ENCODE data around the gene SDC3. TPM values are rescaled to one million over a fixed set of nuclear protein-coding genes. Genes with fewer than 3 reads are reported as not detected.

SDC3 gene
- total and polyA plus RNA-seq, 7 donors, result 3.3 to 11.6 (median 6.8) TPM

DNA sequence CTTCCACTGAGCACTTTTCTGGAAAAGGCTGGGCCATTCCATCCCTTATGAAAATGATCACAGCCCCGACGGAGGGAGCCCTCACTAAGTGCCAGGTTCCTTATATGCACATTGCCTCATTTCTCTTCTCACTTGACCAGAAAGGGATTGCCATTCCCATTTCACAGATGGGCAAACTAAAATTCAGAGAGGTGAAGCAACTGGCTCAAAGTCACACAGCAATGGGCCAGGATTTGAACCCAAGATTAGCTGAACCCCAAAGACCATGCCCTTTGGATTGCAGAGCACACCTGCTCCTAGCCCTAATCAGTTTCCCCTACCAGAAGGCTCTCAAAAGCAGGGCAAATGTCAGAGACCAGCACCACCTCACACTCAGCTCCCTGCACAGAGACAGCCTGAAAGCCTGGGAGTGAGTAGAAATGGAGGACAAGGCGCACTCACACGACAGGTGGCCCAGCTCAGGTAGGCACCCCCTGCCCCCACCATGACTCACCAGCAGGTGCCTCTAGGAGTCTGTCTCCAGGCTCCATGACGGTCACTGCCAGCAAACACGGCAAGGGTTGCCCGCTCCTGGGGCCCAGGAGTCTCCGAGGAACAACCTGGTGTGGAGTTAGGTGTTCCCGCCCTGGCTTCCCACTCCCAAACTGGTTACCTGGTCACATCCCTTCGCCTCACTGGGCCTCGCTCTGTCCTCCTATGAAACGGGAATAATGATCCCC, 21.7 kb downstream of the SDC3 start:
- intact Hi-C loops (cut with DNase I), result no loop called here
- peak in 1 of 2 donors; percentile 26 for DNase-seq
- Histone ChIP-seq H3K9me3 (no peaks in the 10 kb centered on the region), H3K36me3 (ENCODE audit: insufficient read depth in 1 of 2, low read depth in 1 of 2) (no peaks in the 10 kb centered on the region), H3K4me1 (peaks cover 10% of the 10 kb centered on the region), H3K4me3 (no peak overlapping the region), H3K27ac (no peak overlapping the region), H3K27me3 (ENCODE audit: insufficient read depth in 3 of 3, low read length in 2 of 3) (peaks cover 0 to 6% (median 0%) of the 10 kb centered on the region in 3 donors)
- TF ChIP-seq, protein P1, sequence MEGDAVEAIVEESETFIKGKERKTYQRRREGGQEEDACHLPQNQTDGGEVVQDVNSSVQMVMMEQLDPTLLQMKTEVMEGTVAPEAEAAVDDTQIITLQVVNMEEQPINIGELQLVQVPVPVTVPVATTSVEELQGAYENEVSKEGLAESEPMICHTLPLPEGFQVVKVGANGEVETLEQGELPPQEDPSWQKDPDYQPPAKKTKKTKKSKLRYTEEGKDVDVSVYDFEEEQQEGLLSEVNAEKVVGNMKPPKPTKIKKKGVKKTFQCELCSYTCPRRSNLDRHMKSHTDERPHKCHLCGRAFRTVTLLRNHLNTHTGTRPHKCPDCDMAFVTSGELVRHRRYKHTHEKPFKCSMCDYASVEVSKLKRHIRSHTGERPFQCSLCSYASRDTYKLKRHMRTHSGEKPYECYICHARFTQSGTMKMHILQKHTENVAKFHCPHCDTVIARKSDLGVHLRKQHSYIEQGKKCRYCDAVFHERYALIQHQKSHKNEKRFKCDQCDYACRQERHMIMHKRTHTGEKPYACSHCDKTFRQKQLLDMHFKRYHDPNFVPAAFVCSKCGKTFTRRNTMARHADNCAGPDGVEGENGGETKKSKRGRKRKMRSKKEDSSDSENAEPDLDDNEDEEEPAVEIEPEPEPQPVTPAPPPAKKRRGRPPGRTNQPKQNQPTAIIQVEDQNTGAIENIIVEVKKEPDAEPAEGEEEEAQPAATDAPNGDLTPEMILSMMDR (IDR thresholded peaks at IDR 0.05), result no peak
- WGBS, 3 donors, result 88 to 93% (median 92%) methylated on average over 12 of the region's 12 CpGs
- no peak for ATAC-seq

GRCh38 chr1:30885570-30886522, 22.7 kb downstream of the SDC3 start:
- 34 to 55% (median 39%) methylated on average over 17 of the region's 17 CpGs for WGBS, 3 donors
- H3K9me3 ChIP-seq, result no peaks in the 10 kb centered on the region
- no peak overlapping the region for H3K4me3 ChIP-seq
- peaks cover 10% of the 10 kb centered on the region for H3K4me1 ChIP-seq
- intact Hi-C loops (cut with DNase I), result no loop called here
- no peaks in the 10 kb centered on the region for H3K36me3 ChIP-seq (ENCODE audit: insufficient read depth in 1 of 2, low read depth in 1 of 2)
- TF ChIP-seq, protein P1 (IDR thresholded peaks at IDR 0.05), result no peak
- DNase-seq, result peak in 1 of 2 donors; percentile 6
- H3K27ac ChIP-seq, result no peak overlapping the region
- peak in 1 of 4 donors; percentile 46 for ATAC-seq
- H3K27me3 ChIP-seq (ENCODE audit: insufficient read depth in 3 of 3, low read length in 2 of 3), result peaks cover 0 to 6% (median 0%) of the 10 kb centered on the region in 3 donors

DNA sequence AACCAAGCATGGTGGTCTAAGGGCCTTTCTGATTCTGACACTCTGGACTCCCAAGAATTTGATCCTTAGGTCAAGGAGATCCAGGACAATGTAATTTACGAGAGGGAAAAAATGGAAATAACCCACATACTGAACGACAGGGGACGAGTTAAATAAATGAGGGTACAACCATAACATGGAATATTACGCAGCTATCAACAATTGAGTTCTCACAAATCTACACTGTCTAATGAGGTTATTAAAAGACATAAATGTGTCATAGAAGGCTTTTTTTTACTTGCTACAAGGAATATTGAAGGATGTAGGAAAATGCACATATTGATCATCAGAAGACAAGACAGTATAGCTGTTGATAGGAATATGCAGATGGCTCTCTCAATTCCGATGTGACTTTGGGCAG, 23.8 kb downstream of the SDC3 start:
- no peak for ATAC-seq

GRCh38 chr1:30883389-30884172, 25.0 kb downstream of the SDC3 start:
- H3K36me3 ChIP-seq (ENCODE audit: insufficient read depth in 1 of 2, low read depth in 1 of 2), result no peaks in the 10 kb centered on the region
- 55 to 69% (median 63%) methylated on average over 18 of the region's 18 CpGs for WGBS, 3 donors

More for the DNA sequence above, 23.8 kb downstream of the SDC3 start:
- 83 to 92% (median 91%) methylated on average over 5 of the region's 5 CpGs for WGBS, 3 donors
- no peaks in the 10 kb centered on the region for H3K9me3 ChIP-seq
- H3K27me3 ChIP-seq (ENCODE audit: insufficient read depth in 3 of 3, low read length in 2 of 3), result peaks cover 0 to 6% (median 0%) of the 10 kb centered on the region in 3 donors
- no peaks in the 10 kb centered on the region for H3K36me3 ChIP-seq (ENCODE audit: insufficient read depth in 1 of 2, low read depth in 1 of 2)
- peaks cover 10% of the 10 kb centered on the region for H3K4me1 ChIP-seq
- intact Hi-C loops (cut with DNase I), result no loop called here
- H3K4me3 ChIP-seq, result no peak overlapping the region
- TF ChIP-seq, protein P1 (IDR thresholded peaks at IDR 0.05), result no peak
- H3K27ac ChIP-seq, result no peak overlapping the region
- no peak for DNase-seq

More at GRCh38 chr1:30883389-30884172, 25.0 kb downstream of the SDC3 start:
- ATAC-seq (no peak), DNase-seq (no peak)
- H3K9me3 ChIP-seq, result no peaks in the 10 kb centered on the region
- TF ChIP-seq, protein P1 (IDR thresholded peaks at IDR 0.05), result no peak
- no peak overlapping the region for H3K27ac ChIP-seq
- no peak overlapping the region for H3K4me3 ChIP-seq
- H3K4me1 ChIP-seq, result peaks cover 3% of the 10 kb centered on the region
- H3K27me3 ChIP-seq (ENCODE audit: insufficient read depth in 3 of 3, low read length in 2 of 3), result peaks cover 0 to 6% (median 0%) of the 10 kb centered on the region in 3 donors
- intact Hi-C loops (cut with DNase I), result no loop called here

Measured in psoas muscle (tissue), 8 donors.